Left cardiac atrium (tissue), 4 donors: ENCODE data around the gene VRK1. TPM values are rescaled to one million over a fixed set of nuclear protein-coding genes. Genes with fewer than 3 reads are reported as not detected.
A peak's percentile ranks its signal among the peaks of the same experiment; 100 is the strongest.
"Not testable (repeated sequence)": the region's sequence is repeated elsewhere in the genome, so short reads cannot be mapped to it uniquely, and the experiment has no call there.

ENCODE experiments used
- ATAC-seq, 2 donors: fragments of 200-7000 bp; cut with Tn5 transposase; one replicate each; pipeline ENCODE4 v1.9.1; 2020; ENCODE audit warnings: mild to moderate bottlenecking in 2 of 2, moderate library complexity in 2 of 2
- DNase-seq: peaks from one replicate; pipeline ENCODE4 v3.0.0-alpha.2; 2020
- intact Hi-C, 2 donors: fragments of 100-400 bp; cut with DNase I; formaldehyde crosslinking; loops; one replicate each; pipeline versions ENCODE4 v1.14.1 to v1.15.1; 2022 to 2023
- long read RNA-seq: library from polyadenylated mRNA; unstranded; transcript quantifications from one replicate; pipeline ENCODE4 v2.0.0, GENCODE V29; 2021
- total RNA-seq, 2 donors: library from RNA; stranded (reverse); fragmentation: NEBNext Ultra II Directional; extraction: Animal tissue kit (Norgen Biotek cat#: 25700); gene quantifications; one replicate each; pipeline ENCODE4 v1.2.1, GENCODE V29; 2021
- donor health status: DM: no; HTN: yes; CAD: no.
- donor health status: DM: no; HTN: yes; CAD: no; lungs with severe emphysema.
- donor health status: DM: yes; HTN: yes; CAD: no.
- donor health status: Dilated cardiomyopathy.

The VRK1 gene, protein sequence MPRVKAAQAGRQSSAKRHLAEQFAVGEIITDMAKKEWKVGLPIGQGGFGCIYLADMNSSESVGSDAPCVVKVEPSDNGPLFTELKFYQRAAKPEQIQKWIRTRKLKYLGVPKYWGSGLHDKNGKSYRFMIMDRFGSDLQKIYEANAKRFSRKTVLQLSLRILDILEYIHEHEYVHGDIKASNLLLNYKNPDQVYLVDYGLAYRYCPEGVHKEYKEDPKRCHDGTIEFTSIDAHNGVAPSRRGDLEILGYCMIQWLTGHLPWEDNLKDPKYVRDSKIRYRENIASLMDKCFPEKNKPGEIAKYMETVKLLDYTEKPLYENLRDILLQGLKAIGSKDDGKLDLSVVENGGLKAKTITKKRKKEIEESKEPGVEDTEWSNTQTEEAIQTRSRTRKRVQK
- 1 to 10 TPM; 6.5 to 7.5 TPM for total RNA-seq
- long read RNA-seq, transcript VRK1-201 (13 exons, 1,745 nt) = major isoform, 6 of 6 reads
- long read RNA-seq, partial matches to known transcripts = 0 of 6 reads
- long read RNA-seq, other reads (novel, unspliced or antisense) = 0 of 6 reads

DNA sequence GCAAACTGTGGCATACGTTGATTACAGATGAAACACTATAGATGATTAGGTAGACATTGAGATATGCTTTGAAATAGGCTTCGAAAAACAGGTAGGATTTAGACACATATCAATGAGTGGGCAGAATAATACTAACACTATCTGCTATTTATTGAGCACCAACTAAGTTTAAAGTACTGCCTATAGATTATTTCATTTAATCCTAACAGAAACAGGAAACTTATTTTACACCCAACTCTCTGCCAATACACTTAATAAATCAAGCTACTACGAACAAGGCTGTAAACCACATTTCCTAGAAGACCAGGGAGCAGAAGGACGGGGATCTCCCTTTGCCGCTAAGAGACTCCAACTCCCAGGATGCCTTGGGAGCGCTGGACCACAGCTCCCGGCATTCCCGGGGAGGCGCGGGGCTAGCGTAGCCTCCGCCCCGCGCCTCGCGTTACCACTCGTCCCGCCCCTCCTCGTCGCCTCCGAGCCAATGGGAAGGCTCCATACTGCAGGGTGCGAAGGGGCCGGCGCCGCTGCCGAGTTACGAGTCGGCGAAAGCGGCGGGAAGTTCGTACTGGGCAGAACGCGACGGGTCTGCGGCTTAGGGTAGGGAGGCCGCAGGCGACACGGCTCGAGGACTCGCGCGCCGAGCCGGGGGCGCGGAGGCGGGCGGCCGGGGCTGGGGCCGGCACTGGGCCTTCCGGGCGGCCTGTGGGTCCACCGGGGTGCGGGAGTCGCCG, at the start of gene VRK1:
TSS of gene VRK1 (plus strand) at position 532 of the 731 bp plus-strand sequence. CDS start 36,090 bp downstream, outside the sequence.
- peak; percentile 97 for DNase-seq
- intact Hi-C loops = no loop called here
- ATAC-seq = peak; percentile 100

DNA sequence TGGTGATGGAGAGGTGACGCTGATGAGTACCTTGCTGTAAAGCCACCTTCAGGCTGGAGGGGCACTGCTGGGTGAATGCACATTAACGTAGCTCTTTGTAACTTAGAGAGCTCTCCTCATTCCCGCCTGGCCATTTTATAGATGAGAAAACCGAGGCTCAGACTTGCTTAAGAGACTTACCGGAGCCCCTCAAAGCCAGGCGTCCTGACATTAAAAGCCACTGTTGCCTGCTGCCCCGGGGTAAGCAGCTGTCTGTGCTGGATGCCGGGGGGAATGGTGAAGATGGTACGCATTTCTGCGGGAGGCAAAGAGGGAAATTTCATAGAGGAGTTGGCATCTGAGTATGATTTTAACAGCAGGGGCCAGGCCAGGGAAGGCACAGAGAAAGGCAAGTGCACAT, 49.6 kb upstream of the VRK1 start:
- no peak for ATAC-seq
- no peak for DNase-seq
- intact Hi-C loops = no loop called here

DNA sequence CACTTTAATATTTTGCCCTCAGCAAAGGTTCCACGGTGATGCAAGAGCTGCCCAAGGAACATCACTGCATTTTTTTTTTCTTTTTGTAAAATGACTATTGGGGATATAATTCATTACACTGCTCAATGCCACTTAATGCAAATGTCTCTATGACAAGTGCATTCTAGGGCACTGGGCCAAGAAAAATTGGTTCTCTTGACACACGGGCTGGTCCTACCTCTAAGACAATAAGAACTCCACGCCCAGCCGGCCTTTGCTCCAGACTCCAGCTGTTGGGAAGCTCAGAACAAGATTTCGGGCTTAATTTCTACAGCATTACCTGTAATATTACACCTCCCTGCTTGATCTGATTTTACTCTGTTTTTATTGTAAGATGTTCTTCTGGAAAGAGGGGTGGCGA, 48.8 kb upstream of the VRK1 start:
- DNase-seq = no peak
- intact Hi-C loops = no loop called here
- no peak for ATAC-seq

DNA sequence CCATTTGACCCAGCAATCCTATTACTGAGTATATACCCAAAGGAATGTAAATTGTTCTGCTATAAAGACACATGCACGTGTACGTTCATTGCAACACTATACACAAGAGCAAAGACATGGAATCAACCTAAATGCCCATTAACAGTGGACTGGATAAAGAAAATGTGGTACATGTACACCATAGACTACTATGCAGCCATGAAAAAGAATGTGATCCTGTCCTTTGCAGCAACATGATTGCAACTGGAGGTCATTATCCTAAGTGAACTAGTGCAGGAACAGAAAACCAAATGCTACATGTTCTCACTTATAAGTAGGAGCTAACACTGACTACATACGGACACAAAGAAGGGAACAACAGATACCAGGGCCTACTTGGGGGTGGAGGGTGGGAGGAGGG, 45.7 kb upstream of the VRK1 start:
- ATAC-seq (no peak), DNase-seq (no peak)

DNA sequence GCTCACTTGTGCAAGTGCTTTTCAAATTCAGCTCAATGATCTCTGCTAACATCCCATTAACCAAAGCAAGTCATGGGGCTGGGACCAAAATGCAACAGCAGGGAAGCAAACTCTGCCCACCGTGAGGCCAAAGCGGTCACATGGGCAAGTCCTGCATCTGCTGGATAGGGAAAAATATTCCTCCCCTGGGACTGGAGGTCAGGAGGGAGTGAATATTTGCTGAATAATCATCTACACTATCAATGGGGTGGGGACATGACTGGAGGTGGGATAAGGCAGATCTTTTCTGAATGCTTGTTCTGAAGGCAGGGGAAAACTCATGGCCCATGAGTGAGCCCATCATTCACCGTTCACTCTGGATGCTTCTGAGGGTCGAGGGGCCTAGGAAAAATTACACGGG, 45.1 kb upstream of the VRK1 start:
- DNase-seq (no peak), ATAC-seq (no peak)
- intact Hi-C loops = no loop called here

More for the DNA sequence above, 45.7 kb upstream of the VRK1 start:
- intact Hi-C loops = no loop called here

DNA sequence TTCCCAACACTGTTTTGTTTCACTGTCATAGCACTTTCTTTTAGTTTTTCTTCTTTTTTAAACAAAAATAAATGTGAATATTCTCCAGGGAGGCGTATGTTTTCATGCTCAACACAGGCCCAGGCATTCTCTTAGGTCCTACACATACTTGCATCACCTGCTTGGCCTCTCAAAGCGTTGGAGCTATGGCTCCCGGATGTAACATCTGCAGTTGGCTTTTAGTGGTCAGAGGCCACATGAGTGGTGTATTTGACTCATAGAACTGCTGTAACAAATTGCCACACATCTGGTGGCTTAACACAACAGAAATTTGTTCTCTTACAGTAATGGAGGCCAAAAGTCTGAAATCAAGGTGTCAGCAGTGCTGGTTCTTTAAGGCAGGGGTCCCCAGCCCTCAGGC, 44.6 kb upstream of the VRK1 start:
- intact Hi-C loops = no loop called here
- DNase-seq = no peak
- ATAC-seq = no peak

DNA sequence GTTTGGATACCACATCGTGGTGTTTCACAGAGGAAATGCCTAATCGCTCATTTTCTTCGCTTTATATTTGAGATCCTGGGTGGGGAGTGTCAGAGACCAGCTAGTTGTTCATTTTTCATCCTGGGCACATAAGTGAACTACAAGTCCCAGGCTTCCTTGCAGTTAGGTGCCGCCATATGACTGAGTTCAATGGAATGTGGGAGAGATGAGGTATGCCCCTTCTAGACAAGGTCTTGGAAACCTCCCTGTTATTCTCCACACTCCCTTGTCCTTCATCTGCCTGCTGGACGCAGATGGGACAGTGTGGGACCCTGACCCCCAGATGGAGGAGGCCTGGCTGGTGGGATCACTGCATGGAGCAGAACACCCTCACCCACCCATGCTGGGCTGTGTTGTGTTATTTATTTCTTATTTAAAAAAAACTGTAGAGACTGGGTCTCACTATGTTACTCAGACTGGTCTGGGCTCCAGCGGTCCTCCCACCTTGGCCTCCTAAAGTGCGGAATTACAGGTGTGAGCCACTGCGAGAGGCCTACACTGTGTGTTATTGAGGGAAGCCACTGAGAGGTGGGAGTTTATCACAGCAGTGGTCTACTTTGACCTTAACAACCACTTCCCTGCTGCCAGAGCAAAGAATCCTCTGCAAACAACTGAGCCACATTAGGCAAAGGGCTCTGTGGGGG, 42.9 kb upstream of the VRK1 start:
- ATAC-seq (no peak), DNase-seq (no peak)
- intact Hi-C loops = no loop called here

DNA sequence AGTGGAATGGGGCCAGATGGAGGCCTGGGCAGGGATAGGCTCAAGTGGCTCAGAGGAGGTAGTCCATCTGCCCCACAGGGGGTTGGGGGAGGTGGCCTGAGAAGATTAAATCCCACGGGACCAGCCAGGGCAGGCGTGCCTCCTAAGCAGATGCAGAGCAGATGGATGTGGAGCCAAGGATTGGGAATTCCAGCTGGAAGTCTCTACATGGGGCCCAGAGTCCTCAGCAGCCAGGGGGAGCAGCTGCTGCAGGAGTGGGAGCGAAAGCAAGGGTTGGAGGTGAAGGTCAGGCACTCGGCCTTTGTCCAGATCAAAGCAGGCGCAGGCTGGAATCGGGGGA, 42.4 kb upstream of the VRK1 start:
- DNase-seq (no peak), ATAC-seq (no peak)
- intact Hi-C loops = no loop called here

DNA sequence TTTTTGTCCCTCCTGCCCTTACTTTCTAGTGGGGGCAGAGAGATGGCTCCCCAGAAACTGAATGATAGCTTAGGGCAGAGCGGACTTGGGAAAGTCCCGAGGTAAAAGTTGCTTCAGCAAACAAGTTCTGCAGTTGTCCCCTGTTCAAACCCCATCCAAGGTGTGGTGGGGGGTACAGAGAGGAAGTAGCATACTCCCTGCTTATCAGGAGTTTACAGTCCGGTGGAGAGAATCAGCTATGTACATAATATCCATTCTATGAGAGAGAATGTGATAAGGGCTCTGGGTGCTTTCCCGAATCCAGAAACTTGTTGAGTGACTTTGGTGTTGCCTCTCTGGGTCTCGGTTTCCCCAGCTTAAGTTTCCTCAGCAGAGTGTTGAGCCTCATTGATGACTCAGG, 40.4 kb upstream of the VRK1 start:
- DNase-seq = no peak
- ATAC-seq = no peak
- intact Hi-C loops = no loop called here

DNA sequence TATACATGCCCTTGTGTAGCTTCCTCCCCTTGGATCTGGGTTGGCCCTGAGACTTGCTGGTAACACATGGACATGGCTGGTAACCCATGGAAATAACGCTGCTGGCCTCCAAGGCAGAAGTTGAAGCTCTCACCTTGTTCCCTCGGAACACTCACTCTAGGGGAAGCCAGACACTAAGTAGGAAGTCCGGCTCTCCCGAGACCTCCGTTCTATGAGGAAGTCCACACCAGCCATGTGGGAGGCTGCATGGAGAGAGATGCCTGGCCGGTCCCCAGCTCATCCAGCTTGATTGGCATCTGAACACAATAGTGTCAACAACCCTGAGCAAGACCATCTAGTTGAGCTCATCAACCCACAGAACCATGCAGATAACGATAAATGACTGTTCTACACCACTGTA, 39.7 kb upstream of the VRK1 start:
- no peak for ATAC-seq
- intact Hi-C loops = no loop called here
- DNase-seq = no peak

DNA sequence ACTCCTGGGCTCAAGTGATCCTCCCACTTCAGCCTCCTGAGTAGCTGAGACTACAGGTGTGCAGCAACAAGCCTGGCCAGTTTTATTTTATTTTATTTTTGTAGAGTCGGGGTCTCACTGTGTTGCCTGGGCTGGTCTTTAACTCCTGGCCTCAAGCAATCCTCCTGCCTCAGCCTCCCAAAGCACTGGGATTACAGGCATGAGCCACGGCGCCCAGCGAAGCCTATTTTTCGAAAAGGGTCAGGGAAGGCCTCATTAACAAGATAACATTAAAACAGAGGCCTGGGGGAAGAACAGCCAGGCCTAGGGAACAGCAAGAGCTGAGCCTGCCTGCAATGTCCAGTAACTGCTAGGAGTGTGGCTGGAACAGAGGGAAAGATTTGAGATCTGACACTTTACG, 36.1 kb upstream of the VRK1 start:
- no peak for DNase-seq
- intact Hi-C loops = no loop called here
- no peak for ATAC-seq

DNA sequence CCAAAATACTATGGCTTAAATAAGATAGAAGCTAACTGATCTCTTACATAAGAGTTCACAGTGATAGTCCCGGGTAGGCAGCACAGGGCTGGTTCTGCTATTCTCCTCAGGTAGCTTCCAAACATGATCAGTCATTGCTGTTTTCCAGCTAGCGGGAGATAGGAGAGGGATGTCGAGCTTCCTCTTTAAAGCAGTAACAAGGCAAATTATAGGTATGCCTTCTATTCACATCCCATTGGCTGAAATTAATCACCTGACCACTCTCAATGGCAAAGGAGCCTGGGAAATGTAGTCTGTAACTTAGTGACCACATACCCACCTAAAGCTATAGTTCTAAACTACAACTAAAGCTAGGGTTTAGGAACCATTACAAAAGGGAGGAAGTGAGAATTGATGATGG, 34.5 kb upstream of the VRK1 start:
- intact Hi-C loops = no loop called here
- DNase-seq (no peak), ATAC-seq (peak; percentile 23 to 72)

DNA sequence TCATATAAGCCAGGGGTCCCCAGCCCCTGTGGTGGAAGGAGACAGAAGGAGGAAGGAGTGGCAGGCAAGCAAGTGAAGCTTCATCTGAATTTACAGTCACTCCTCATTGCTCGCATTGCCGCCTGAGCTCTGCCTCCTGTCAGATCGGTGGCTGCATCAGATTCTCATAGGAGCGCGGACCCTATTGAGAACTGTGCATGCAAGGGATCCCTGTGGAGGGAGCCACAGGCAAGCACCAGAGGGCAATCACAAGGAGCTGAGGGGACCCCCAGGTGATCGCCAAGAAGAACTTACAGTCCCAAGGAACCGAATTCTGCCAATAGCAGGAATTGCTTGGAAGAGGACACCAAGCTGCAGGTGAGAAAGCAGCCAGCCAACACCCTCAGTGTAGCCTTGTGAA, 33.2 kb upstream of the VRK1 start:
- intact Hi-C loops = no loop called here
- DNase-seq (no peak), ATAC-seq (no peak)

DNA sequence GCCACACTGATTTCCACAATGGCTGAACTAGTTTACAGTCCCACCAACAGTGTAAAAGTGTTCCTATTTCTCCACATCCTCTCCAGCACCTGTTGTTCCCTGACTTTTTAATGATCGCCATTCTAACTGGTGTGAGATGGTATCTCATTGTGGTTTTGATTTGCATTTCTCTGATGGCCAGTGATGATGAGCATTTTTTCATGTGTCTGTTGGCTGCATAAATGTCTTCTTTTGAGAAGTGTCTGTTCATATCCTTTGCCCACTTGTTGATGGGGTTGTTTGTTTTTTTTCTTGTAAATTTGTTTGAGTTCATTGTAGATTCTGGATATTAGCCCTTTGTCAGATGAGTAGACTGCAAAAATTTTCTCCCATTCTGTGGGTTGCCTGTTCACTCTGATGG, 32.0 kb upstream of the VRK1 start:
- ATAC-seq, DNase-seq, intact Hi-C loops: not testable (repeated sequence)

DNA sequence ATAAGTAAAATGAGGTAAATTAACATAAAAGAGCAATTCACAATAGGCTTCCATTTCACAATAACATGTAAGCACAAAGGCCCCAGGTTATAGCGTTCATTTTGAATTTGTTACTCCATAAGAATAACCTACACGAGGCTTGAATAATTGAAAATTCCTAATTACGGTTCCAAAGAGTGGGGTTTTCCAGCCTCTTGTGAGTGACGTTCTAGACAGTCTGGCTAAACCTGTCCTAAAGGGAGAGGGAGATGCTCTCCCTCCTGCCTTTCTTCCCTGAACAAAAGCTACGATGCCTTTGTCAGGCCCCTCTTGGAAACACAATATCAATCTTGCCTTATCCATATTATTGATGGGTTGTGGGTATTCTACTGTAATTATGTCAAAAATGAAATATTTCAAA, 24.3 kb upstream of the VRK1 start:
- DNase-seq = no peak
- ATAC-seq = no peak
- intact Hi-C loops = no loop called here

DNA sequence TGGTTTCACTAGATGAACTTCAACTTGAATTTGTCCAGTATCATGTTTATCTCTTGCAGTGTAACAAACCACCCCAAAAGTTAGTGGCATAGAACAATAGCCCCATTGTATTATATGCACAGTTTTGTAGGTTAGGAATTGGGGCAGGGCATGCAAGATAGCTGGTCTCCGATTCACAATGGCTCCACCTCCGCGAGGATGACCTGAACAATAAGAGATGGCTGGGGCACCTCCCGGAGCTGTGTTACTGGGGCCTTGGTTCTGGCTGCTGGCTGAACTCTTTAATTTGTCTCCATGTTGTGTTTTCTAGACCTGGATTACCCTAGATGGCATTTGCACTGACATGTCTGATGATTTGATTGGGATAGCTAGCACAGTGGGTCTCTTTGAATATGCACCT, 20.4 kb upstream of the VRK1 start:
- ATAC-seq (no peak), DNase-seq (no peak)
- intact Hi-C loops = no loop called here

DNA sequence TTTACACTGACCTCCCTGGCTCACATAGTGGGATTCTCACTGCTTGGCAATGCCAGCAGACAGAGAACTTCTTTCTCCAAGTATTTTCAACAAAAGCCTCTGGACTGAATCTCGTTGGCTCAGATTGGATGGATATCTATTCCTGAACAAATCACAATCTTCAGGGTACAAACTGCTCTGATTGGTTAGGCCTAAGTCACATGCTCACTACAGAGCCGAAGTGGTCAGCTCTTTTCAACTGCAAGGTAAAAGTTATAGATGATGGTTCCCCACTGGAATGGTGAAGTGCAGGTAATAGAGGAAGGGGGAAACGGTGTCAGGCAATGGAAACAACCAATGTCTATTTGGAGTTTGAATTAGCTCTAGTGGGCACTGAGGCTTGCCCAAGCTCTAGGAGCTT, 16.7 kb upstream of the VRK1 start:
- intact Hi-C loops = no loop called here
- DNase-seq = no peak
- no peak for ATAC-seq

DNA sequence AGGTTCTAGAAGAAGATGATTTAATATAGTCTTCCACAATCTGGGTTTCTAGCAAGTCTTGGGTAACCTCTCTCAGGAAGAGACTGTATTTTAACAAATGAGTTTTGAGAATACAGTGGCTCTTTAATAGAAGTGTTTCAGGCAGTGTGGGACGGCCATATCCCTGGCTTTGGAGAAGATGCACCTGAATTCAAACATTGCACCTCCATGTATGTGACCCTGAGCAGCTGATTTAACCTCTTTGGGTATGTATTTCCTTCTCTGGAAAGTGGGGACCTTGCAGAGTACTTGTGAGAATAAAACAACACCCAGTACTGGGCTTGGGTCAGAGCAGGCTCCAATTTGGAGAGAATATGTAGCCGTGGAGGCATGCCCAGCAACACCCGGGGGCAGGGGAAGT, 15.8 kb upstream of the VRK1 start:
- intact Hi-C loops = no loop called here
- ATAC-seq = no peak
- no peak for DNase-seq

DNA sequence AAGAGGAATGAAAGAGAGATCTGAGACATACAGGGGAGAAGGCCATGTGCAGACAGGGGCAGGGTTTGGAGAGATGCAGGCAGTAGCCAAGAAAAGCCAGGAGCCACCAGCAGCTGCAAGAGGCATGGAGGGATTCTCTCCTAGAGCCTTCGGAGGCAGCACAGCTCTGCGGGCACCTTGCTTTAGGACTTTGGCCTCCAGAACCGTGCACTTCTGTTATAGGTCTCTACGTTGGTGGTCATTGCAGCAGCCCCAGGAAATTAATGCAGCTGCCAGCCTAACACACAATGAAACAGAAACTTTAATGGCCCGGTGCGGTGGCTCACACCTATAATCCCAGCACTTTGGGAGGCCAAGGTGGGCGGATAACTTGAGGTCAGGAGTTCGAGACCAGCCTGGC, 14.7 kb upstream of the VRK1 start:
- ATAC-seq (no peak), DNase-seq (no peak)
- intact Hi-C loops = no loop called here
